SKM-1 treated with dmso at 0.1 percent for 144 hours (cell line): Measurements from ENCODE around the gene CERS1.

ENCODE experiments used
- DNase-seq: peaks from one replicate; lab custom pipeline; 2025; ENCODE audit not compliant: unreplicated experiment; lab: John Stamatoyannopoulos, UW

Gene CERS1, protein sequence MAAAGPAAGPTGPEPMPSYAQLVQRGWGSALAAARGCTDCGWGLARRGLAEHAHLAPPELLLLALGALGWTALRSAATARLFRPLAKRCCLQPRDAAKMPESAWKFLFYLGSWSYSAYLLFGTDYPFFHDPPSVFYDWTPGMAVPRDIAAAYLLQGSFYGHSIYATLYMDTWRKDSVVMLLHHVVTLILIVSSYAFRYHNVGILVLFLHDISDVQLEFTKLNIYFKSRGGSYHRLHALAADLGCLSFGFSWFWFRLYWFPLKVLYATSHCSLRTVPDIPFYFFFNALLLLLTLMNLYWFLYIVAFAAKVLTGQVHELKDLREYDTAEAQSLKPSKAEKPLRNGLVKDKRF

DNA sequence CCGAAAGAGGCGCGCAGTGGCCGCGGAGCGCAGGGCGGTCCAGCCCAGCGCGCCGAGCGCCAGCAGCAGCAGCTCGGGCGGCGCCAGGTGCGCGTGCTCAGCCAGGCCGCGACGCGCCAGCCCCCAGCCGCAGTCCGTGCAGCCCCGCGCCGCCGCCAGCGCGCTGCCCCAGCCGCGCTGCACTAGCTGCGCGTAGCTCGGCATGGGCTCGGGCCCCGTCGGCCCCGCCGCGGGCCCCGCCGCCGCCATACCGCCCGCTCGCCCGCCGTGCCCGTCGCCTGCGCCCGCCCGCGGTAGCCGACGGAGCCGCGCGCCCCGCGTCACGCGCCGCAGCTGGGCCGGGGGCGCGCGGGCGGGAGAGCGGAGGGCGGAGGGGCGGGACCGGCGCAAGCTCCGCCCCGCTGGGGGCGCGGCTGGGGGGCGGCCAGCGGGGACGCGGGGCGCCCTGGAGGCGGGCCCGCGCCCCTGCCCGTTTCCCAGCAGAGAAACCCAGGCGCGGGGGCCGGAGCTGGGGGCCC is at the start of gene CERS1:
CERS1 (minus strand) TSS at position 335 of the 518 bp plus-strand sequence; CDS start at position 249, 86 bp downstream.
- no peak for DNase-seq

DNA sequence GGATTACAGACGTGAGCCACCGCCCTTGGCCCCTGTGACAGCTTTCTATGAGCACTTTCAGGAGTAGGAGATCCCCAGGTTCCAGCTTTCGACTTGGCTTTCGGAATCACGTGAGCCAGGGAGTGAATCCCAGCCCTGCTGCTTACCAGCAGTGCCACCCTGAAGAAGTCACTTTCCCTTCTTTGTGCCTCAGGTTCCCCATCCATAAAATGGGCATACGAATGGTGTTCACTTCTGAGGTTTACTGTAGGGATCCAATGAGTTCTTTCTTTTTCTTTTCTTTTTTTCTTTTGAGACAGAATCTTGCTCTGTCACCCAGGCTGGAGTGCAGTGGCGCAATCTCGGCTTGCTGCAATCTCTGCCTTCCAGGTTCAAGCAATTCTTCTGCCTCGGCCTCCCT is 49.3 kb upstream of the CERS1 start:
- no peak for DNase-seq

DNA sequence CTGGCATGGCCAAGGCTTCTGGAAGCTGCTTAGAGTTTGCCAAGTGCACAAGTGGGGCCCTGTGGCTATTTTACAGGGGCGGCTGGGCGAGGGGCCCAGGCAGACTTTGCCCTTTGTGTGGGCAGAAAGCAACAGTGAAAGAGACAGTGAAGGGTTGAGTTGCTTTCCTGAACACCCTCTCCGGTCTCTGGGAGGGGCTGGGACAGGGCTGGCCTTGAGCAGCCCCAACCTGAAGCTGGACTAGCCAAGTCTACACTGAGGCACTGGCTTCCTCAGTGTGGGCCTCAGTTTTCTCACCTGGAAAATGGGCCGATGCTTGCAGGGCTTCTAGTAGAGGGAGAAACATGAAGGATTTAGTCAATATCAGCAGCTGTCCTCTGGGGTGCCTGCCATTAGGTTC is 47.5 kb upstream of the CERS1 start:
- DNase-seq, result no peak

DNA sequence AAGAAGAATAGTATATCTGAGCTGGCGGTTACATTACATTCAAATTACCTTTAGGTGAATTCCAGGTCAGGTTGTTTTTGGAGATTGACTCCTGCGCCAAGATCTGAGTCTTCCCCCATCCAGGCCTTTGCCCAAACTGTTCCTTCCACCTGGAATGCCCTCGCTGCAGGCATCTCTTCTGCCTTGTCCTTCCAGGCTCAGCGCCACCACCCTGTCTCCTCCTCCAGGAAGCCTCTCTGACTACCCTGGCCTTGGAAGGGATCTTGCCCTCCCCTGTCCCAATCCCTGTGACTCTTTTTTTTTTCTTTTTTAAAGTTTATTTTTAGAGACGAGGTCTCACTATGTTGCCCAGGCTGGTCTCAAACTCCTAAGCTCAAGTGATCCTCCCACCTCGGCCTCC is 46.7 kb upstream of the CERS1 start:
- no peak for DNase-seq

DNA sequence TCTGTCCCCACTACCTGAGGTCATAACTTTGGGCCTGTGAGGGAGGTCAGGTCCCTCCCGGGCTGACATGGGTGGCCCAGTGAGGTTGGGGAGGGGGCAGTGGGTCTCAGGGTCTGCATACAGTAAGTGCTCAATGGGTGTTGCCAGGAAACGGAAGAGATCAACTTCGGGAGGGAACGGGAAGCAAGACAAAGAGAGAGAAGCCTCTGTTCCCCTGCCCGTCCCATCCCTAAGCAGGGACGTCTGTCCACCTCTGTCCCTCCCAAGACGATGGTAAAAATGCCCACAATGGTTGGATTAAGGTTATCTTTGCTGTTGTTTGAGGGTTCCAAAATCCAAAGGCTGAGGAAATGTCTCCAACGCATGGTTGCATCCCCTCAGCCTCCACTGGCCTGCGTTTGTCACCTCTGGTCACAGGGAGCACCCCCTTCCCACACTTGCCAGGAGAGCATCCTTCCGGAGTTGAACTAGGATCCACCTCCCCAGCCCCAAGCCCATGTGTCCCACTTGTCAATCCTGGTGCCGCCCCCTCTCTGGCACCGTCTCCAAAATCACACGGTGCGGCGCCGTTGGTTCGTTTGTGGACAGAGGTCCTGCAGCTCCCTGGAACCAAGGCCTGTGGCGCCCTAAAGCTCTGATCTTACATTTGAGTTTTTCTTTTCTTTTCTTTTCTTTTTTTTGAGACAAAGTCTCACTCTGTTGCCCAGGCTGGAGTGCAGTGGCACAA is 45.8 kb upstream of the CERS1 start:
- DNase-seq, result no peak

DNA sequence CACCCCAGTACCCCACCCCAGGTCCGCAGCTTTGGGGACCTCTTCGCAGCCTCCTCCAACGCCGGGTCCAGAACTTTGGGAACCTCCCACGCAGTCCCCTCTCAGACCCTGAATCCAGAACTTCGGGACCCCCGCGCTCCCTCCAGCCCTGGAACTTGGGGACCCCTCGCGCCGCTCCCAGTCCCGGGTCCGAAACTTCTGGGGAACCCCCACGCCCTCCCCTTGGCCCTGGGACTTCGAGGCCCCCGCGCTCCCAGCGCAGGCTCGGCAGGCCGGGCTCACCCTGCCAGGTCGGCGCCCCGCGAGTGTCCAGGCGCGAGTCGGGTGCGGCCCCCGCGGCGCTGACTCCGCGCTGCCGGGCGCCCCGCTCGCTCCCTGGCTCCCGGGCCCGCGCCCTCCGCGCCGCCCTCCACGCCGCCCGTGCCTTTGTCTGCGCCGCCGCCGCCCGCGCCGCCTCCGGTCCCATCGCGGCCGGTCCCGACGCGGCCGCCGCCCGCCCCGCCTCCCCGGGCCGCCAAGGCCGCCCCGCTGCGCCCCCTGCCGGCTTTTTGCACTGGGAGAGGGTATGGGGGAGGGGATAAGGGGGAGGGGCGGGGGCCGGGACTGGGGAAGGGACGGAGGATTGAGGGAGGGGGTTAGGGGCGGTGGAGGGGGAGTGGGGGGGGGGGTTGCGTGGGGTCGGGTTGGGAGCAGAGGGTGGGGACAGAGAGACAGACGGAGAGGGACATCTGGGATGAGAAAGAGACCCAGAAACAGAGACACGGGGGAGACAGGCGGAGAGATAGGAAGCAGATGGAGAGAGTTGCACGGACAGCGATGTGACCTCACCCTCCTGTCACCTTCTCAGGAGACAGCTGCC is 45.0 kb upstream of the CERS1 start, which contains the start of gene HOMER3:
HOMER3 (minus strand) TSS at position 449 of the 859 bp plus-strand sequence. CDS start 2,235 bp downstream, outside the sequence.
- peak; percentile 31 for DNase-seq

DNA sequence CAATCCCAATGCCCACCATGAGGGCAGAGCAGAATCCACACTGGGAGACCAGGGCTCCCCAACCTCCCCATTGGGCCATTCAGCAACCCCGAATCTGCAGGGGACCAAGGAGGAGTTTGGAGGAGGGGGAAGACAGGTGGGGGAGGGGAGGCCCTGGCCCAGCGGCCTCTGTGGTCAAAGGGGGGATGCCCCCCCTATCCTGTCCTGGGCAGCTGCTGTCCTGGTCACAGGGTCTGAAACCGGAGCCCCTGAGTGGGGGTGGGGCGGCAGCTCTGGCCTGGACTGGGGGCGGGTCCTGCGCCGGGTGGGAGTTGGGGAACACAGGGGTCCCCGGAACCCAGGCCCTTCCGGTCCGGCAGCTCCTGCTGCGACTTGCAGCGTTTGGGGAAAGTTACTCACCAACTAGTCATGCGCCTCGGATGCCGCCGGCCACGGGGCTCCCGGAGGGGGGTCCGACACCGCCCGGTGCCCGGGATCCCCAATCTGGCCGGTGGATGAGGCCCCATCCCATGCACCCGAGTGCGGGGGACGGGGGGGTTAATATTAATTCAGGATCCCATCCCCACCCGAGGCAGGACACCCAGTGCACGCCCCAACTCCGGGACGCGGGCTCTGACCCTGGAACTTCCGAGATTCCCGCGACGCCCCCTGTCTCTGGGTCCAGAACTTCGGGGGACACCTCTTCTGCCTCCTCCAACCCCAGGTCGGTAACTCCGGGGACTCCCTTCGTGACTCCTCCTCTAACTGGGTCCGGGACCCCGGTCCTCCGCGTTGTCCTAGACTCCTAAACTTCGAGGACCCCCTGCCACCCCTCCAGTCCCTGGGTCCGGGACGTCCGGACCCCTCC is 44.2 kb upstream of the CERS1 start:
- DNase-seq, result no peak

DNA sequence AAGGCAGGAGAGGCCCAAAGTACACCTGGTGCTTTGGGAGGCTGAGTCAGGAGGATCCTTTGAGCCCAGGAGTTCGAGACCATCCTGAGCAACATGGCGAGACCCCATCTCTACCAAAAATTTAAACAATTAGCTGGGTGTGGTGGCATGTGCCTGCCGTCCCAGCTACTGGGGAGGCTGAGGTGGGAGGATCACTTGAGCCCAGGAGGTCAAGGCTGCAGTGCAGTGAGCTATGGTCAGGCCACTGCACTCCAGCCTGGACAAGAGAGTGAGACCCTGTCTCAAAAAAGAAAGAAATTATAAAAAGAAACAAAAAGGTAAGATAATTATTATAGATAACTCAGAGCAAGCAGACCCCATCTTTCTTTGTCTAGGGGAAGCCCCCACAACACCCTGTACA is 43.2 kb upstream of the CERS1 start:
- DNase-seq, result no peak

DNA sequence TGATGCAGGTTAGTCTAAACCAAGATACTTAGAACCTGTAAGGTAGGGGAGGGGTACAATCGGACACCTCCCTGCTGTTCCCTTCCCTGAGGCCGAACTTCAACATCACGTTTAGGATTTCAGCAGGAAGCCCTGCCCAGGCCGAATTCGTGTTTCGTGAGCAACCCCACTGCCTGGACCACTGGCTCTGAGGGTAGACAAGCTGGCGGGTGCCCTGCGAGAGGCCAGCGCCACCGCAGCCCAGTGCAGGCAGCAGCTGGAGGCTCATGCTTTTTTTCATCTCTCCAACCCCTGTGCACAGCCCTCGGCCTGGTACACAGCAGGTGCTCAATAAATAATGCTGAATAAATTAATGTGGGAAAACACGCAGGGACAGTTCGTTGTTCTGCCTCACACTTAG is 37.3 kb upstream of the CERS1 start:
- no peak for DNase-seq

DNA sequence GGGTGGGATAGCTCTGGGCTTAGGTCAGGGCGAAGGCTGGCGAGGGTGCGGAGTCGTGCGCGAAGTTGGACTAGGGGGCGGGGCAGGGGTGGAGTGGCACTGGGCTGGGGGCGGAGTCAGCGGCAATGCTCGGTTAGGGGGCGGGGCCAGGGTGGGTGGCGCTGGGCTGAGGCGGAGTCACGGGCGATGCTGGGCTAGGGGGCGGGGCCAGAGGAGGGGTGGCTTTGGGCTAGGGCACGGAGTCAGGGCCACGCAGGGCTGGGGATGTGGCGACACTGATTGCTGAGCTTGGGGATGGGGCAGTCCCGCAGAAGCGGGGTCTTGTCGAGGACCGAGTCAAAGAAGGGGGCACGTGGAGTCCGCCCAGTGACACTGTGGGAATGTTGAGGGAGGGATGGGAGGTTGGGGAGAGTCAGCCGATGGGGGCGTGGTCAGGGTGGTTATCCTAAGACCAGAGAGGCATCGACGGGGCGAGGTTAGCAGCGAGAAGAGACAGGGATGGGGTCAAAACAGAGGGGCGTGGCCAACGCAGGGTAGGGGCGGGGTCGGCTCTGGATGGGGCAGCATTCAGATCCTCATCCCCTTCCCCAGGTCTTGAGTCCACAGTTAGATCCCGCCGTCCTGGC is 36.4 kb upstream of the CERS1 start:
- no peak for DNase-seq

DNA sequence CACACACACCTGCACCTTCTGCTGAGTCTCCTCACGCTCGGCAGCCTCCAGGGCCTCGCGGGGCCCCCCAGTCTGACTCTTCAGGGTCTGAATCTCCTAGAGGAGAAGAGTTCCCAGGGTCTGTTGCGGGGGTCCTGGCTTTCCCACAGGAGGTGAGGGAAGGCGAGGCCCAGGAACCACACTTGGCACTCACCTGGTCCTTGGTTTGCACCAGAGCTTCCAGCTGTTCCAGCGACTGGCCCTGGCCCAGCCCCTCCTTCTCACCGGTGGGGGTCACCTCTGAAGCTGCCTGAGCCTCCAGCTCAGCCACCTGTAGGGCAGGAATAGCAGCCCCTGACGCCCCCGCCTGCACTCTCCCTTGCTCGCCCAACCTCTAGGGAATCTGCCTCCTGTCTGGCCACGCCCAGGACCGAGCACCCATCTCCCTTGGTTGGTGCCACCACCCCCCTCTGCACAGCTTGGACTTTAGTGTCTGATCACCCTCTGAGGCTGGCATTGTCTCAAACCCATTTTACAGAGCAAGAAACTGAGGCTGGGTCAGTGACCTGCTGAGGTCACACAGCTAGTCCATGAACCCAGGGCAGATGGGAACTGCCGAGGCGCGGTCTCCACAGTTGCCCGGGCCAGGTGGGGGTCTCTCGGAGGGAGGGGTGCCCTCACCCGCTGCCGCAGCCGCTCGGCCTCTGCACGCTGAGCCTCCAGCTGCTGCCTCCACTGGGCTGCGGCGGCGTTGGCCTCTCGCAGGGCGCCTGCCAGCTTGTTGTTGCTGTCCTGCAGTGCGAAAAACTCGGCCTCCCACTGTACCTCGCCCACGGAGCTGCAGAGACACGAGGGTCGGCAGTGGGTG is 35.6 kb upstream of the CERS1 start:
- DNase-seq, result no peak

DNA sequence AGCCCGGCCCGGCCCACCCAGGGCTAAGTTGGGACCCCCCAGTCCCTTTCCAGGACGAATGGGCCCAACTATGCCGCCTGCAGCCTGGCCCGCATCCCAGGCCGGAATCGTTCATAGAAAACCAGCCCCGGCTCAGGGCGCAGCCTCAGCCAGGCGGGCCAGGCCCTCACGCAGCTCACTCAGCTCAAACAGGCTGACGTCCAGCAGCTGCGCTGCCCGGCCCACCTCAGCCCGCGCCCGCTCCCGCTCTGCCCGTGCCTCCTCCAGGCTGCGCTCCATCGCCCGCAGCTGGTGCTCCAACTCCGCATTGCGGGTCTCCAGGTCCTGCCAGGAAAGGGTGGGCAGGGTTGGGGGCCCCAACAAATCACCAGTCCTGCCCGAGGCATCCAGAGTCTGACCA is 33.4 kb upstream of the CERS1 start:
- no peak for DNase-seq

DNA sequence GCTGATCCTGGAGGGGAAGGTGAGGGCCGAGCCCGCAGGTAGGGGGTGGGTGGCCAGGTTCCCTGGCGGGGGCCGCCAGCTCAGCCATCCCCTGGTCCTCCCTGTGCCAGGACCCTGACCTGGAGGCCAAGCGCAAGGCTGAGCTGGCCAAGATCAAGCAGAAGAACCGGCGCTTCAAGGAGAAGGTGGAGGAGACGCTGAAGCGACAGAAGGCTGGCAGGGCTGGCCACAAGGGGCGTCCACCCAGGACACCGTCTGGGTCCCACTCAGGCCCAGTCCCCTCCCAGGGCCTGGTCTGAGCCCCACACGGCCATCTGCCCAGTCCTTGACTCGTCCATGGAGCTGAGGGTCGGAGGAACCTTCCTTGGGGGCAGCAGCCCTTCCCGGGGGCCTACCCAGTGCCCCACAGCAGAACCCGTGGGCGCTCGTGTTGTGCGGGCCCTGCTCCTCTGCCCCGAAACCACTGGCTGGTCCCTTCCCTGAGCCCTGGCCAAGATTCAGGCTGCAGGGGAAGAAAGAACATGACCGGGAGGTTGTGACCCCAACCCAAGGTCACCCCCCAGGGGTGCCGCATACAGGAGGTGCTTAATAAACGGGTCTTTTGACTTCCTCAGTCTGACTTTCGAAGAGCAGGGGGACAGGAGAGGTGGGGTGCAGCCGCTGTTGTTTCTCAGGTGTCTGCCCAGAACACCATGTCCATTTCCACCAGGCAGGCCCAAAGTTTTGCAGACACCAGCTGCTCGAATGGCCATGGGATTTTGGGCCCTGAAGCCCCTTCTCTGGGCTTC is 32.3 kb upstream of the CERS1 start:
- no peak for DNase-seq

DNA sequence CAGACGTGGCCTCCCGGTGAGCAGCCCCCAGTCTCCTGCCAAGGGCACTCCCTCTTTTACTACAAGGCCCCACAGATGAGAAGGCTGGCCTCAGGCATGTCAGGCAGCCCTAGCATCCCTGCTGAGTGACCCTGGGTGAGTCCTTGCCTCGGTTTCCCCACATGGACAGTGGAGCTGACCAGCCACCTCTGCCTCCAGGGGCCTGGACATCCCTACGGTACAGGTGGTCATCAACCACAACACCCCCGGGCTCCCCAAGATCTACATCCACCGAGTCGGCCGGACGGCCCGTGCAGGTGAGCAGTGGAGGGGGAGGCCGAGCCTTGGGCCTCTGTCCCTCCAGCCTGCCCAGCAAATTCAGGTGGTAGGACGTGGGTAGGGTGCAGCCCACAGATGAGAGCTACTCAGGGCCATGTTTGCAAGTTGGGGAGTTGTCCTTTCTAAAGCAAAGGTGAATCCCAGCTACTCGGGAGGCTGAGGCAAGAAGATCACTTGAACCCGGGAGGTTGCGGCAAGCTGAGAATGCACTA is 28.8 kb upstream of the CERS1 start:
- DNase-seq, result no peak

DNA sequence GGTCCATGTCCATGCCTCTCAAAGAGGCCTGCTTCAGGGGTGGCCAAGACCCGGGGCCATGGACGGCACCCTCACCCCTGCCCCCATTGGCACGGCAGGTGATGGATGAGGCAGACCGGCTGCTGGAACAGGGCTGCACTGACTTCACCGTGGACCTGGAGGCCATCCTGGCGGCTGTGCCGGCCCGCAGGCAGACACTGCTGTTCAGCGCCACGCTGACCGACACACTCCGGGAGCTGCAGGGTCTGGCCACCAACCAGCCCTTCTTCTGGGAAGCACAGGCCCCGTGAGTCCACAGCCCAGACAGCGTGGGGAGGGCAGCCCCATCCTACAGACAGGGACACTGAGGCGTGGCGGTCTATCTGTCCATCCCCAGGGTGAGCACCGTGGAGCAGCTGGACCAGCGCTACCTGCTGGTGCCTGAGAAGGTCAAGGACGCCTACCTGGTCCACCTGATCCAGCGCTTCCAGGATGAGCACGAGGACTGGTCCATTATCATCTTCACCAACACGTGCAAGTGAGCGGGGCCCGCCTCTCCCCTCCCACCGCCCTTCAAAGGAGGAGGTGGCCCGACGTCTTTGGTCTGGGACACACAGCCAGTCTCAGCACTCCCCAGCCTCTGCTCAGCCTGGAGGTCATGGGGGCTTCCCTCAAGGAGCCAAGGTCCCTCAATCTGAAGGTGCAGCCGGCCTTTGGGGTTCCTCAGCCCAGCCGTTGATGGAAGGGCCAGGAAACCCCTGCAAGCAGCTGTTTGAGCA is 26.4 kb upstream of the CERS1 start:
- DNase-seq, result no peak

DNA sequence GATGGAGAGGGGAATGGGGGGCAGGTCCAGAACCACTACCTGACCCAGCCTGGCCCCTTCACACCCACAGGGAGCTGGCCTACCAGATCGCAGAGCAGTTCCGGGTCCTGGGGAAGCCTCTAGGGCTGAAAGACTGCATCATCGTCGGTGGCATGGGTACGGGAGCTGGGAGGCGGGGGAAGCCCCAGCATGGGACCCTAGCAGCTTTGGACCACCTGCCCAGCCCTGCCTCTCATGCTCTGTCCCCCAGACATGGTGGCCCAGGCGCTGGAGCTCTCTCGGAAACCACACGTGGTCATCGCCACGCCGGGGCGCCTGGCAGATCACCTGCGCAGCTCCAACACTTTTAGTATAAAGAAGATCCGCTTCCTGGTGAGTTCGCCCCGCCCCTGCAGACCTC is 25.6 kb upstream of the CERS1 start:
- DNase-seq, result no peak

DNA sequence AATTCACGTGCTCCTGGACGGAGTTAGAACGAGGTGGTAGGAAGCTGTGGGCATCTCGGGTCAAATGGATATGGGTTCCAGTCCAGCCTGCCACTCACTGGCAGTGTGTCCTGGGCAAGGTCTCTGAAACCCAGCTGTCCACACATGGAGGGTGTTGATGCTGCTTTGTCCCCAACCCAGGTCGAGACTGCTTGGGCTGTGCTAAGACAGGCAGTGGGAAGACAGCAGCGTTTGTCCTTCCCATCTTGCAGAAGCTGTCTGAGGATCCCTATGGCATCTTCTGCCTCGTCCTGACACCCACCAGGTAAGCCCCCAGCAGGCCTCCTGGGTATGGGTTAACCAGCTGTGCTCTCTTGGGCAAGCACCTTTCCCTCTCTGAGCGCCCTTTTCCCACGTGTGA is 24.4 kb upstream of the CERS1 start:
- no peak for DNase-seq
